Peyer's patch (tissue), 4 donors: Measurements from ENCODE around the gene DSCAML1.

Source experiments
- CTCF ChIP-seq, 6 experiments: fragments of 450-650 bp in 4 of 6; fragments of 200-600 bp in 2 of 6; sonication (generic) in 1 of 6; IDR thresholded peaks; one replicate each; pipeline ENCODE4 v1.5.1; 2017 to 2019; ENCODE audit warnings: antibody characterized with exemption in 6 of 6, mild to moderate bottlenecking in 3 of 6, moderate library complexity in 1 of 6
- POLR2A ChIP-seq, 2 donors: fragments of 450-650 bp; IDR thresholded peaks; one replicate each; pipeline ENCODE4 v1.5.1; 2017; ENCODE audit warnings: antibody characterized with exemption in 2 of 2, mild to moderate bottlenecking in 2 of 2, moderate library complexity in 2 of 2

GRCh38 chr11:117716521-117717440 is 80.2 kb downstream of the DSCAML1 start:
- TF ChIP-seq CTCF (IDR thresholded peaks at IDR 0.05) (no peak), POLR2A (IDR thresholded peaks at IDR 0.05) (no peak)
